Esophagus muscularis mucosa (tissue), 3 donors: ENCODE results near the gene ARID4B.

Experiments
- POLR2A ChIP-seq: fragments of 450-650 bp; IDR thresholded peaks from one replicate; pipeline ENCODE4 v1.6.1; 2017; ENCODE audit warnings: antibody characterized with exemption, moderate library complexity, mild to moderate bottlenecking, low read depth
- TF ChIP-seq, protein P1 (sequence below), 3 experiments: fragments of 200-600 bp in 2 of 3; fragments of 450-650 bp in 1 of 3; sonication (generic) in 2 of 3; IDR thresholded peaks; one replicate each; pipeline ENCODE4 v1.5.1; 2017 to 2019; ENCODE audit warnings: antibody characterized with exemption in 3 of 3, mild to moderate bottlenecking in 2 of 3, moderate library complexity in 1 of 3

DNA sequence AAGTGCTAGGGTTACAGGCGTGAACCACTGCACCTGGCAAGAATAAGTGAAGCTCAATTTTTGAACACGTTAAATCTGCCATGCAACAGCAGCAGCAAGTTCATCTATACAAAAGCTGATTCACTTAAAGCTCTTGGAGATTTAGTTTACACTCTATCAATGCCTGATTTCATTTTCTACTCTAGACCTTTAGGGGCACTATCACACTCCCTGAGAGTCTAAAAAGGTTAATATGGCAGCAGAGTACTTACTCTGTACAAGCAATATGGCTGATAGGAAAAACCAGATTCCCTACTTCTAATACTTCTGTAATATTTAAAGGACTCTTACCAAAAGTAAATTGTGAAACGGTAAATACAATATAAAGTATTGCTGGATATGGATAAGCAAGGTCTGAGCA is 171.7 kb downstream of the ARID4B start:
- TF ChIP-seq, protein P1, sequence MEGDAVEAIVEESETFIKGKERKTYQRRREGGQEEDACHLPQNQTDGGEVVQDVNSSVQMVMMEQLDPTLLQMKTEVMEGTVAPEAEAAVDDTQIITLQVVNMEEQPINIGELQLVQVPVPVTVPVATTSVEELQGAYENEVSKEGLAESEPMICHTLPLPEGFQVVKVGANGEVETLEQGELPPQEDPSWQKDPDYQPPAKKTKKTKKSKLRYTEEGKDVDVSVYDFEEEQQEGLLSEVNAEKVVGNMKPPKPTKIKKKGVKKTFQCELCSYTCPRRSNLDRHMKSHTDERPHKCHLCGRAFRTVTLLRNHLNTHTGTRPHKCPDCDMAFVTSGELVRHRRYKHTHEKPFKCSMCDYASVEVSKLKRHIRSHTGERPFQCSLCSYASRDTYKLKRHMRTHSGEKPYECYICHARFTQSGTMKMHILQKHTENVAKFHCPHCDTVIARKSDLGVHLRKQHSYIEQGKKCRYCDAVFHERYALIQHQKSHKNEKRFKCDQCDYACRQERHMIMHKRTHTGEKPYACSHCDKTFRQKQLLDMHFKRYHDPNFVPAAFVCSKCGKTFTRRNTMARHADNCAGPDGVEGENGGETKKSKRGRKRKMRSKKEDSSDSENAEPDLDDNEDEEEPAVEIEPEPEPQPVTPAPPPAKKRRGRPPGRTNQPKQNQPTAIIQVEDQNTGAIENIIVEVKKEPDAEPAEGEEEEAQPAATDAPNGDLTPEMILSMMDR (IDR thresholded peaks at IDR 0.05): no peak
- no peak for TF ChIP-seq POLR2A
